WTC11 (cell line): ENCODE results near the gene AP2M1. TPM values are rescaled to one million over a fixed set of nuclear protein-coding genes. Genes with fewer than 3 reads are reported as not detected.

Source experiments
- ATAC-seq: fragments of 200-7000 bp; cut with Tn5 transposase; 2 replicates; pipeline ENCODE4 v1.10.0; 2021; ENCODE audit warnings: mild to moderate bottlenecking, moderate library complexity
- CTCF ChIA-PET: fragments of 300-600 bp; sonication (Branson Sonifier 250); formaldehyde crosslinking; loops from one replicate; lab custom pipeline; 2021; ENCODE audit warnings: antibody characterized with exemption; lab: Charles Lee
- POLR2A ChIA-PET: fragments of 350-600 bp; sonication (Branson Sonifier 250); formaldehyde crosslinking; loops from one replicate; lab custom pipeline; 2021; ENCODE audit warnings: antibody characterized with exemption; lab: Charles Lee
- DNase-seq: peaks from one replicate; pipeline ENCODE4 v3.0.0; 2021; ENCODE audit warnings: low spot score
- H3K27ac Mint-ChIP-seq: 2 replicates; pipeline ENCODE4 v1.8.0; 2021; ENCODE audit warnings: mixed read lengths
- H3K27me3 Mint-ChIP-seq: 2 replicates; pipeline ENCODE4 v1.8.0; 2021; ENCODE audit warnings: low read depth, mild to moderate bottlenecking, moderate library complexity, mixed read lengths
- H3K36me3 Mint-ChIP-seq: 2 replicates; pipeline ENCODE4 v1.8.0; 2021; ENCODE audit warnings: mixed read lengths
- H3K4me1 Mint-ChIP-seq: 2 replicates; pipeline ENCODE4 v1.8.0; 2022; ENCODE audit warnings: mixed read lengths
- H3K4me3 Mint-ChIP-seq: 2 replicates; pipeline ENCODE4 v1.8.0; 2021; ENCODE audit warnings: mild to moderate bottlenecking, moderate library complexity, mixed read lengths
- H3K9me3 Mint-ChIP-seq: 2 replicates; pipeline ENCODE4 v1.8.0; 2021; ENCODE audit warnings: mixed read lengths
- ARID4B ChIP-seq: sonication (generic); formaldehyde crosslinking; IDR thresholded peaks from 2 replicates; pipeline ENCODE4 v1.8.0; 2023; ENCODE audit warnings: missing genetic modification reagents, mild to moderate bottlenecking, borderline replicate concordance
- CBFB ChIP-seq: sonication (generic); formaldehyde crosslinking; IDR thresholded peaks from 2 replicates; pipeline ENCODE4 v1.8.1; 2022; ENCODE audit warnings: mild to moderate bottlenecking, low read depth, missing genetic modification reagents
- CREM ChIP-seq: sonication (generic); formaldehyde crosslinking; IDR thresholded peaks from 2 replicates; pipeline ENCODE4 v1.8.1; 2022; ENCODE audit warnings: mild to moderate bottlenecking, missing genetic modification reagents, moderate library complexity
- E2F1 ChIP-seq: sonication (generic); formaldehyde crosslinking; IDR thresholded peaks from 2 replicates; pipeline ENCODE4 v1.8.0; 2022; ENCODE audit warnings: mild to moderate bottlenecking, missing genetic modification reagents
- ETV6 ChIP-seq: sonication (generic); formaldehyde crosslinking; IDR thresholded peaks from 2 replicates; pipeline ENCODE4 v1.8.1; 2022; ENCODE audit warnings: mild to moderate bottlenecking, missing genetic modification reagents
- FOXJ3 ChIP-seq: sonication (generic); formaldehyde crosslinking; IDR thresholded peaks from 2 replicates; pipeline ENCODE4 v1.9.0; 2021; ENCODE audit warnings: missing genetic modification reagents, mild to moderate bottlenecking, borderline replicate concordance
- HMGA2 ChIP-seq: fragments of 250-450 bp; sonication (Bioruptor Pico); IDR thresholded peaks from 2 replicates; pipeline ENCODE4 v1.4.0; 2021; ENCODE audit warnings: mild to moderate bottlenecking, moderate library complexity
- JAZF1 ChIP-seq: fragments of 250-450 bp; sonication (Bioruptor Pico); IDR thresholded peaks from 2 replicates; pipeline ENCODE4 v1.9.0; 2021; ENCODE audit warnings: moderate library complexity, mild to moderate bottlenecking, inconsistent platforms
- MYBL2 ChIP-seq: sonication (generic); formaldehyde crosslinking; IDR thresholded peaks from 2 replicates; pipeline ENCODE4 v1.8.1; 2023; ENCODE audit warnings: mild to moderate bottlenecking, moderate library complexity, missing genetic modification reagents
- NFATC4 ChIP-seq: fragments of 250-450 bp; sonication (Bioruptor Pico); IDR thresholded peaks from 2 replicates; pipeline ENCODE4 v1.9.0; 2021; ENCODE audit warnings: mild to moderate bottlenecking
- PREB ChIP-seq: sonication (generic); formaldehyde crosslinking; IDR thresholded peaks from 2 replicates; pipeline ENCODE4 v1.8.1; 2022; ENCODE audit warnings: mild to moderate bottlenecking, missing genetic modification reagents, moderate library complexity, borderline replicate concordance
- SMAD4 ChIP-seq: sonication (generic); formaldehyde crosslinking; IDR thresholded peaks from 2 replicates; pipeline ENCODE4 v1.8.0; 2022; ENCODE audit warnings: mild to moderate bottlenecking, missing genetic modification reagents
- TEAD1 ChIP-seq: sonication (generic); formaldehyde crosslinking; IDR thresholded peaks from 2 replicates; pipeline ENCODE4 v1.8.0; 2022; ENCODE audit warnings: mild to moderate bottlenecking, missing genetic modification reagents
- TEAD4 ChIP-seq: sonication (generic); formaldehyde crosslinking; IDR thresholded peaks from 2 replicates; pipeline ENCODE4 v1.8.0; 2022; ENCODE audit warnings: mild to moderate bottlenecking, missing genetic modification reagents
- USF2 ChIP-seq: sonication (generic); formaldehyde crosslinking; IDR thresholded peaks from 2 replicates; pipeline ENCODE4 v1.8.1; 2023; ENCODE audit warnings: mild to moderate bottlenecking, missing genetic modification reagents, moderate library complexity
- ZBTB21 ChIP-seq: sonication (generic); formaldehyde crosslinking; IDR thresholded peaks from 2 replicates; pipeline ENCODE4 v1.8.1; 2023; ENCODE audit warnings: mild to moderate bottlenecking, missing genetic modification reagents, borderline replicate concordance
- ZNF416 ChIP-seq: fragments of 250-450 bp; sonication (Bioruptor Pico); IDR thresholded peaks from 2 replicates; pipeline ENCODE4 v1.9.0; 2021; ENCODE audit warnings: mild to moderate bottlenecking, inconsistent platforms
- ZNF512 ChIP-seq: sonication (generic); formaldehyde crosslinking; IDR thresholded peaks from 2 replicates; pipeline ENCODE4 v1.8.1; 2022; ENCODE audit warnings: missing genetic modification reagents, borderline replicate concordance
- ZNF532 ChIP-seq: fragments of 250-450 bp; sonication (Bioruptor Pico); IDR thresholded peaks from 2 replicates; pipeline ENCODE4 v1.9.0; 2021; ENCODE audit warnings: mild to moderate bottlenecking, borderline replicate concordance
- total RNA-seq: library from RNA; stranded (reverse); gene quantifications from 3 replicates; pipeline ENCODE4 v1.2.3, GENCODE V29; 2021

The AP2M1 gene
- total RNA-seq, 1 experiment from 2014 or later, result 399 TPM

- Mint-ChIP-seq H3K27ac (no peak overlapping the region), H3K4me3 (no peak overlapping the region), H3K9me3 (no peaks in the 10 kb centered on the region), H3K4me1 (peaks cover 22% of the 10 kb centered on the region), H3K27me3 (no peaks in the 10 kb centered on the region), H3K36me3 (0 out of 2 replicates have a peak, but pooled peaks cover 3% of the 10 kb centered on the region)
- POLR2A ChIA-PET, result no interaction called here
- CTCF ChIA-PET, result interaction anchor here (2.8 kb wide), 1 partner anchor 248 kb away, joined by 11 read pairs; the partner anchor contains the start of gene PARL
- ATAC-seq (no peak), DNase-seq (no peak)
- TF ChIP-seq TEAD1 (no peak), FOXJ3 (CRISPR knock-in tag) (no peak), ZBTB21 (CRISPR knock-in tag) (no peak), TEAD4 (CRISPR knock-in tag) (no peak), JAZF1 (no peak), SMAD4 (CRISPR knock-in tag) (no peak), HMGA2 (no peak), ARID4B (CRISPR knock-in tag) (no peak), E2F1 (CRISPR knock-in tag) (no peak), CBFB (CRISPR knock-in tag) (no peak), ZNF512 (CRISPR knock-in tag) (no peak), NFATC4 (CRISPR knock-in tag) (no peak), ZNF532 (no peak), PREB (CRISPR knock-in tag) (no peak), ZNF416 (CRISPR knock-in tag) (no peak), USF2 (CRISPR knock-in tag) (no peak), MYBL2 (CRISPR knock-in tag) (no peak), CREM (no peak), ETV6 (CRISPR knock-in tag) (no peak)
These were observed 41.7 kb upstream of the AP2M1 start for GRCh38 chr3:184132945-184133344.
